K562 (cell line): Measurements from ENCODE around the gene CBX4. TPM values are rescaled to one million over a fixed set of nuclear protein-coding genes. Genes with fewer than 3 reads are reported as not detected.

Experiments used
- ARID1B ChIP-seq: fragments of 450-650 bp; IDR thresholded peaks from 2 replicates; pipeline ENCODE4 v1.6.1; 2016; ENCODE audit warnings: antibody characterized with exemption, mild to moderate bottlenecking, inconsistent platforms
- CREB1 ChIP-seq, 2 experiments: sonication (generic) in 1 of 2; formaldehyde crosslinking in 1 of 2; IDR thresholded peaks; 2 replicates each; pipeline versions ENCODE4 v1.6.1 to v1.8.0; 2012 to 2022; ENCODE audit warnings: inconsistent platforms in 1 of 2, mild to moderate bottlenecking in 1 of 2, missing genetic modification reagents in 1 of 2, moderate library complexity in 1 of 2
- FOXK2 ChIP-seq, 2 experiments: fragments of 450-650 bp; IDR thresholded peaks in 1 of 2; conservative IDR thresholded peaks in 1 of 2; 2 replicates each; pipeline ENCODE4 v1.6.1; 2016; ENCODE audit warnings: low read depth in 2 of 2, mild to moderate bottlenecking in 1 of 2
- GATA2 ChIP-seq: sonication (generic); formaldehyde crosslinking; IDR thresholded peaks from 2 replicates; pipeline ENCODE4 v1.4.0; 2020; ENCODE audit warnings: mild to moderate bottlenecking, missing genetic modification reagents
- MCM5 ChIP-seq: fragments of 450-650 bp; IDR thresholded peaks from 2 replicates; pipeline ENCODE4 v1.6.1; 2016; ENCODE audit warnings: low read depth
- MIER1 ChIP-seq: fragments of 450-650 bp; IDR thresholded peaks from 2 replicates; pipeline ENCODE4 v1.6.1; 2016; ENCODE audit warnings: antibody characterized with exemption, mild to moderate bottlenecking, low read depth
- NR2C2 ChIP-seq, 2 experiments: fragments of 200-800 bp in 1 of 2; sonication (Bioruptor generic) in 1 of 2; sonication (generic) in 1 of 2; formaldehyde crosslinking in 1 of 2; IDR thresholded peaks; 2 replicates each; pipeline versions ENCODE4 v1.6.1 to v1.8.0; 2016 to 2022; ENCODE audit warnings: mild to moderate bottlenecking in 1 of 2, missing compliant biosample characterization in 1 of 2, missing genetic modification characterization in 1 of 2, missing genetic modification reagents in 1 of 2
- POLR2AphosphoS5 ChIP-seq: IDR thresholded peaks from 2 replicates; pipeline ENCODE4 v1.6.1; 2011; ENCODE audit warnings: mild to moderate bottlenecking, low read depth, low read length, moderate library complexity; ENCODE audit not compliant: control insufficient read depth, insufficient read depth
- RCOR1 ChIP-seq, 2 experiments: IDR thresholded peaks; 2 replicates each; pipeline ENCODE4 v1.6.1; 2012; ENCODE audit warnings: low read depth in 2 of 2, low read length in 2 of 2, borderline replicate concordance in 1 of 2, improper control_type of control experiment in 1 of 2
- TBL1XR1 ChIP-seq, 2 experiments: IDR thresholded peaks; 2 replicates each; pipeline ENCODE4 v1.6.1; 2012; ENCODE audit warnings: improper control_type of control experiment in 2 of 2, low read length in 2 of 2, mild to moderate bottlenecking in 1 of 2
- TEAD4 ChIP-seq, 2 experiments: sonication (generic) in 1 of 2; formaldehyde crosslinking in 1 of 2; IDR thresholded peaks; 2 replicates each; pipeline versions ENCODE4 v1.6.1 to v1.8.0; 2012 to 2022; ENCODE audit warnings: borderline replicate concordance in 1 of 2, inconsistent platforms in 1 of 2, low read length in 1 of 2, mild to moderate bottlenecking in 1 of 2, missing genetic modification reagents in 1 of 2
- ZNF24 ChIP-seq: fragments of 450-650 bp; IDR thresholded peaks from 2 replicates; pipeline ENCODE4 v1.6.1; 2016
- polyA plus RNA-seq, 8 experiments: library from polyadenylated mRNA; depleted of rRNA in 4 of 8; stranded (reverse) in 5 of 8; unstranded in 3 of 8; fragments of >200 nt; fragmentation: Nextera tagmentation in 2 of 8; fragmentation: Illumina TruSeq in 1 of 8; extraction: Ambion mirVana in 2 of 8; extraction: Trizol in 1 of 8; gene quantifications; 2 replicates each; pipeline versions ENCODE4 v1.2.1 to v1.2.3, GENCODE V29; 2011 to 2014; ENCODE audit warnings: inconsistent platforms in 1 of 8, missing spikeins in 1 of 8
- total RNA-seq, 7 experiments: library from RNA; depleted of rRNA in 6 of 7; stranded (reverse); fragments of >200 nt in 6 of 7; fragmentation: Illumina TruSeq in 2 of 7; extraction: Trizol in 2 of 7; gene quantifications; 2 replicates each; pipeline versions ENCODE4 v1.2.1 to v1.2.3, GENCODE V29; 2011 to 2021; ENCODE audit warnings: low replicate concordance in 1 of 7
- TF ChIP-seq, protein P1 (sequence below): conservative IDR thresholded peaks from 2 replicates; pipeline ENCODE4 v1.6.1; 2011; ENCODE audit warnings: low read depth, mild to moderate bottlenecking, low read length; ENCODE audit not compliant: control insufficient read depth
- TF ChIP-seq, protein P2 (sequence below): IDR thresholded peaks from 2 replicates; pipeline ENCODE4 v1.6.1; 2011; ENCODE audit warnings: borderline replicate concordance, low read depth, mild to moderate bottlenecking, moderate library complexity, low read length; ENCODE audit not compliant: insufficient read depth, poor library complexity, severe bottlenecking
- TF ChIP-seq, protein P3 (sequence below), 2 experiments: fragments of 450-650 bp; IDR thresholded peaks; 2 replicates each; pipeline ENCODE4 v1.6.1; 2016; ENCODE audit warnings: mild to moderate bottlenecking in 2 of 2, borderline replicate concordance in 1 of 2, low read depth in 1 of 2, moderate library complexity in 1 of 2

The CBX4 gene
- total and polyA plus RNA-seq, 9 of the 15 experiments (the other 6 are each of a cell fraction or from before 2014, with no cell fraction given) = 0.98 to 50.5 (median 10.0) TPM

DNA sequence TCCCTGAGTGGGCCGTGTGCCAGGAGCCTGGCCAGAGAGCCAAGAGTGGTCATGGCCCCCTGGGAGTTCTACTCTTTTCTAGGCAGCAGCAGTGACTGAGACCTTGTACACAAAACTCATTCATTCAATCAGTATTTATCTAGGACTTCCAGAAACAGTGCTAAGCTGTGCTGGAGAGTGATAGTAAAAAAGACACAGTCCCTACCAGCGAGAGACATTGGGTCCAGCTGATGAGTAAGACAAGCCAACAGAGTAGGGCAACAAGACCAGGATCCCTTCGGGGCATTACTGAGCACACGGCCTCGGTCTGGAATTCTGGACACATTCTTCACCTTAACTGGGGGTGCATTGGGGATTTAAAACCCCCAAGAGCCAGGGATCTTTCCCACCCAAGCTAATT, 20.2 kb downstream of the CBX4 start (continued):
- no peak for TF ChIP-seq TBL1XR1 (IDR thresholded peaks at IDR 0.05; ENCODE audit: low read length in 2 of 2)
- peak; percentile 81 for TF ChIP-seq TEAD4 (IDR thresholded peaks at IDR 0.05; ENCODE audit: low read length)
- no peak for TF ChIP-seq TEAD4 (CRISPR knock-in tag; IDR thresholded peaks at IDR 0.05; ENCODE audit: borderline replicate concordance)
- peak; percentile 91 for TF ChIP-seq ARID1B
- TF ChIP-seq, protein P1, sequence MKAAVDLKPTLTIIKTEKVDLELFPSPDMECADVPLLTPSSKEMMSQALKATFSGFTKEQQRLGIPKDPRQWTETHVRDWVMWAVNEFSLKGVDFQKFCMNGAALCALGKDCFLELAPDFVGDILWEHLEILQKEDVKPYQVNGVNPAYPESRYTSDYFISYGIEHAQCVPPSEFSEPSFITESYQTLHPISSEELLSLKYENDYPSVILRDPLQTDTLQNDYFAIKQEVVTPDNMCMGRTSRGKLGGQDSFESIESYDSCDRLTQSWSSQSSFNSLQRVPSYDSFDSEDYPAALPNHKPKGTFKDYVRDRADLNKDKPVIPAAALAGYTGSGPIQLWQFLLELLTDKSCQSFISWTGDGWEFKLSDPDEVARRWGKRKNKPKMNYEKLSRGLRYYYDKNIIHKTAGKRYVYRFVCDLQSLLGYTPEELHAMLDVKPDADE = 0 out of 2 replicates have a peak, but pooled peaks have one; percentile 41
- TF ChIP-seq POLR2AphosphoS5 = peak; percentile 71
- peak in 1 of 2 experiments; percentile 71; a peak in 1 of 4 replicates for TF ChIP-seq RCOR1 (IDR thresholded peaks at IDR 0.05; ENCODE audit: borderline replicate concordance in 1 of 2, low read depth in 2 of 2, low read length in 2 of 2)
- TF ChIP-seq, protein P2, sequence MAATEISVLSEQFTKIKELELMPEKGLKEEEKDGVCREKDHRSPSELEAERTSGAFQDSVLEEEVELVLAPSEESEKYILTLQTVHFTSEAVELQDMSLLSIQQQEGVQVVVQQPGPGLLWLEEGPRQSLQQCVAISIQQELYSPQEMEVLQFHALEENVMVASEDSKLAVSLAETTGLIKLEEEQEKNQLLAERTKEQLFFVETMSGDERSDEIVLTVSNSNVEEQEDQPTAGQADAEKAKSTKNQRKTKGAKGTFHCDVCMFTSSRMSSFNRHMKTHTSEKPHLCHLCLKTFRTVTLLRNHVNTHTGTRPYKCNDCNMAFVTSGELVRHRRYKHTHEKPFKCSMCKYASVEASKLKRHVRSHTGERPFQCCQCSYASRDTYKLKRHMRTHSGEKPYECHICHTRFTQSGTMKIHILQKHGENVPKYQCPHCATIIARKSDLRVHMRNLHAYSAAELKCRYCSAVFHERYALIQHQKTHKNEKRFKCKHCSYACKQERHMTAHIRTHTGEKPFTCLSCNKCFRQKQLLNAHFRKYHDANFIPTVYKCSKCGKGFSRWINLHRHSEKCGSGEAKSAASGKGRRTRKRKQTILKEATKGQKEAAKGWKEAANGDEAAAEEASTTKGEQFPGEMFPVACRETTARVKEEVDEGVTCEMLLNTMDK = no peak
- 0 out of 2 replicates have a peak, but pooled peaks have one; percentile 10 for TF ChIP-seq CREB1 (IDR thresholded peaks at IDR 0.05)
- no peak for TF ChIP-seq CREB1 (CRISPR knock-in tag; IDR thresholded peaks at IDR 0.05)
- peak; percentile 98 for TF ChIP-seq ZNF24
- no peak for TF ChIP-seq MCM5
- peak in 1 of 2 experiments; percentile 18; a peak in 1 of 4 replicates for TF ChIP-seq FOXK2 (conservative IDR thresholded peaks at IDR 0.05 in 1 of 2, IDR thresholded peaks at IDR 0.05 in 1 of 2; ENCODE audit: low read depth in 2 of 2)
- TF ChIP-seq, protein P3, sequence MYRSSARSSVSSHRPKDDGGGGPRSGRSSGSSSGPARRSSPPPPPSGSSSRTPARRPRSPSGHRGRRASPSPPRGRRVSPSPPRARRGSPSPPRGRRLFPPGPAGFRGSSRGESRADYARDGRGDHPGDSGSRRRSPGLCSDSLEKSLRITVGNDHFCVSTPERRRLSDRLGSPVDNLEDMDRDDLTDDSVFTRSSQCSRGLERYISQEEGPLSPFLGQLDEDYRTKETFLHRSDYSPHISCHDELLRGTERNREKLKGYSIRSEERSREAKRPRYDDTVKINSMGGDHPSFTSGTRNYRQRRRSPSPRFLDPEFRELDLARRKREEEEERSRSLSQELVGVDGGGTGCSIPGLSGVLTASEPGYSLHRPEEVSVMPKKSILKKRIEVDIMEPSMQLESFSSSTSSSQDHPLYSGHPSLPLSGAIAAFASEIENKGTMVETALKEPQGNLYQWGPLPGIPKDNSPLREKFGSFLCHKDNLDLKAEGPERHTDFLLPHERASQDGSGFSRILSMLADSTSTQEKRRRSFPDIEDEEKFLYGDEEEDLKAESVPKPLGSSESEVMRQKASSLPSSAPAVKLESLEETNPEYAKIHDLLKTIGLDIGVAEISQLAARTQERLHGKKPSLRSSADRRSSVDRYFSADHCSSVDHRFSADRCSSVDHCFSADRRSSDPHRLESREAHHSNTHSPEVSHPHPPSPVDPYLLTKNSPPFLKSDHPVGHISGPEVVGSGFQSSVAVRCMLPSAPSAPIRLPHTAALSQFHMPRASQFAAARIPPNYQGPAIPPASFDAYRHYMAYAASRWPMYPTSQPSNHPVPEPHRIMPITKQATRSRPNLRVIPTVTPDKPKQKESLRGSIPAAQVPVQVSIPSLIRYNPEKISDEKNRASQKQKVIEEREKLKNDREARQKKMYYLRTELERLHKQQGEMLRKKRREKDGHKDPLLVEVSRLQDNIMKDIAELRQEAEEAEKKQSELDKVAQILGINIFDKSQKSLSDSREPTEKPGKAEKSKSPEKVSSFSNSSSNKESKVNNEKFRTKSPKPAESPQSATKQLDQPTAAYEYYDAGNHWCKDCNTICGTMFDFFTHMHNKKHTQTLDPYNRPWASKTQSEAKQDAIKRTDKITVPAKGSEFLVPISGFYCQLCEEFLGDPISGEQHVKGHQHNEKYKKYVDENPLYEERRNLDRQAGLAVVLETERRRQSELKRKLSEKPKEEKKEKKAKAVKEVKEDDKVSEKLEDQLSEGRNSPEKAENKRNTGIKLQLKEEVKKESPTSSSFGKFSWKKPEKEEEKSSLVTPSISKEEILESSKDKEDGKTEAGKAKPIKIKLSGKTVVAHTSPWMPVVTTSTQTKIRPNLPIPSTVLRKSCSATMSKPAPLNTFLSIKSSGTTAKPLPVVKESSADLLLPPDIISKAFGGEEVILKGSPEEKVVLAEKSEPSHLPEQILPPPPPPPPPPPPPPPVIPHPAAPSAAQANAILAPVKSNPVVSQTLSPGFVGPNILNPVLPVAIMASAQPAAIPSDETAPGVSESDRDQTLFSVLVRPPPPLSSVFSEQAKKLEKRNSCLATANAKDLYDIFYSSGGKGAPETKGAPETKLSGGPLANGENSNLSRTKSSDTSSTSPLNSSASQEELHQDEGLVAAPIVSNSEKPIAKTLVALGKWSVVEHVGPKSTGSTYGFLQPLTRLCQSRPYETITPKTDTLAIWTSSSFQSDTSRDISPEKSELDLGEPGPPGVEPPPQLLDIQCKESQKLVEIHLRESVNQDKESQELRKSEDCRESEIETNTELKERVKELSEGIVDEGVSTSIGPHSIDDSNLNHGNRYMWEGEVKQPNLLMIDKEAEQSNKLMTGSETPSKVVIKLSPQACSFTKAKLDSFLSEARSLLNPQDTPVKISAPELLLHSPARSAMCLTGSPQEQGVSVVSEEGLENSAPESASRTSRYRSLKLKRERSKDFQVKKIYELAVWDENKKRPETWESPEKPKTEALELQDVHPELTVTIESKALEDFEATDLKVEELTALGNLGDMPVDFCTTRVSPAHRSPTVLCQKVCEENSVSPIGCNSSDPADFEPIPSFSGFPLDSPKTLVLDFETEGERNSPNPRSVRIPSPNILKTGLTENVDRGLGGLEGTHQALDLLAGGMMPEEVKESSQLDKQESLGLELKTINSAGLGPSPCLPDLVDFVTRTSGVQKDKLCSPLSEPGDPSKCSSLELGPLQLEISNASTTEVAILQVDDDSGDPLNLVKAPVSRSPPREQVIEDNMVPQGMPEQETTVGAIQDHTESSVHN (IDR thresholded peaks at IDR 0.05; ENCODE audit: borderline replicate concordance in 1 of 2, low read depth in 1 of 2) = no peak
- TF ChIP-seq GATA2 (CRISPR knock-in tag) = peak; percentile 85
- no peak for TF ChIP-seq NR2C2 (CRISPR knock-in tag; IDR thresholded peaks at IDR 0.05)
- no peak for TF ChIP-seq NR2C2 (tag; IDR thresholded peaks at IDR 0.05)
- TF ChIP-seq MIER1 = no peak
